Activated CD4-positive, alpha-beta memory T cell treated with anti-CD3 and anti-CD28 coated beads, Interleukin-2, amount 10 ng/mL, durations not matched to agents 7 days and 5 days (primary cell): ENCODE results near the gene OR5B12. TPM values are rescaled to one million over a fixed set of nuclear protein-coding genes. Genes with fewer than 3 reads are reported as not detected.

Experiments used
- CTCF ChIA-PET: fragments of 350-600 bp; sonication (Branson Sonifier 250); formaldehyde crosslinking; loops from one replicate; lab custom pipeline; 2021; ENCODE audit warnings: antibody characterized with exemption, inconsistent platforms; lab: Charles Lee
- POLR2A ChIA-PET: fragments of 350-600 bp; sonication (Branson Sonifier 250); formaldehyde crosslinking; loops from one replicate; lab custom pipeline; 2021; ENCODE audit warnings: antibody characterized with exemption; lab: Charles Lee
- DNase-seq: peaks from one replicate; pipeline ENCODE4 v3.0.0-alpha.2; 2020
- H3K27ac Mint-ChIP-seq: one replicate; pipeline ENCODE4 v1.8.0; 2021; ENCODE audit warnings: mild to moderate bottlenecking, mixed read lengths
- H3K27me3 Mint-ChIP-seq: one replicate; pipeline ENCODE4 v1.8.0; 2021; ENCODE audit warnings: mixed read lengths
- H3K36me3 Mint-ChIP-seq: one replicate; pipeline ENCODE4 v1.8.0; 2021; ENCODE audit warnings: low read depth, mixed read lengths
- H3K4me1 Mint-ChIP-seq: one replicate; pipeline ENCODE4 v1.8.0; 2021; ENCODE audit warnings: mixed read lengths
- H3K4me3 Mint-ChIP-seq: one replicate; pipeline ENCODE4 v1.8.0; 2021; ENCODE audit warnings: mild to moderate bottlenecking, mixed read lengths
- H3K9me3 Mint-ChIP-seq: one replicate; pipeline ENCODE4 v1.8.0; 2021; ENCODE audit warnings: mixed read lengths
- total RNA-seq, 2 experiments: library from RNA; stranded (reverse); gene quantifications; one replicate each; pipeline ENCODE4 v1.2.3, GENCODE V29; 2021

OR5B12 gene
- total RNA-seq, result not detected

DNA sequence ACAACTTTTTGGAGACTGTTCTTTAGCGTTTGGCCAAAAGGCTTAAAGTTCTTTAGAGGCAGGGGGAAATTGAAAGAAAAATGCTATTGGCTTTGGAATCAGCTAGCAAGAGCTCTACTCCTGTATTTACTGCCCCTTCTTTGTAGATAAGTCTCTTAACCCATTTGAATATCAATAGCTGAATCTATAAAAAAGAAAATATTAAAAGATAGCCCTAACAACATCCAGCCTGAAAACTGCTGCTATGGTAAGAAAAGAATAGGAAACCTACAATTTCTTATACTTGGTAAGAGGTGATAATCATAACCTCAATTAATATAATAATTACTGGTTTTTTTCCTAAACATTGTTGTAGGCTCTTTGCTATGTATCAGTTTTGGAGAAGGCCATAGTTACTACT, at the start of gene OR5B12:
OR5B12 (minus strand) TSS at position 101 of the 400 bp plus-strand sequence. CDS start 2,085 bp downstream, outside the sequence.
- H3K4me3 Mint-ChIP-seq, result no peak within 1 kb of the TSS
- H3K27ac Mint-ChIP-seq, result no peak within 1 kb of the TSS
- CTCF ChIA-PET, result no interaction called here
- H3K9me3 Mint-ChIP-seq, result no peaks in the 10 kb centered on the region
- H3K27me3 Mint-ChIP-seq, result no peaks in the 10 kb centered on the region
- H3K4me1 Mint-ChIP-seq, result no peaks in the 10 kb centered on the region
- no peaks in the 10 kb centered on the region for H3K36me3 Mint-ChIP-seq
- DNase-seq, result no peak
- POLR2A ChIA-PET, result no interaction called here

DNA sequence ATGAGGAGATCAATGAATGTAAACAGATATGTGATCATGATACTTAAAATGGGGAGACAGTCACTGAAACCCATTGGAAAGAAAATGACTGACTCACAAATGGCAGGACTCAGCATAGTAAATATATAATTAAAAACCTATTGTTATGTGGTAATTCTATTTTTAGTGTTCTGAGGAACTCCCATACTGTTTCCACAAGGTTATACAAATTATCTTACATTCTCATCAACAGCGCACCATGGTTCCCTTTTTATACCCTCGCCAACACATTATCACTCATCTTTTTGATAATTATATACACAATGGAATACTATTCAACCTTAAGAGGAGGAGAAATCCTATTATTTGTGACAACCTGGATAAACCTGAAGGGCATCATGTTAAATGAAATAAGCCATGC, 48.8 kb upstream of the OR5B12 start:
- Mint-ChIP-seq H3K36me3 (peaks cover 3% of the 10 kb centered on the region), H3K9me3 (no peaks in the 10 kb centered on the region), H3K4me3 (no peak overlapping the region), H3K27ac (no peak overlapping the region), H3K27me3 (no peaks in the 10 kb centered on the region), H3K4me1 (no peaks in the 10 kb centered on the region)
- DNase-seq, result no peak
- CTCF ChIA-PET, result no interaction called here
- POLR2A ChIA-PET, result no interaction called here

DNA sequence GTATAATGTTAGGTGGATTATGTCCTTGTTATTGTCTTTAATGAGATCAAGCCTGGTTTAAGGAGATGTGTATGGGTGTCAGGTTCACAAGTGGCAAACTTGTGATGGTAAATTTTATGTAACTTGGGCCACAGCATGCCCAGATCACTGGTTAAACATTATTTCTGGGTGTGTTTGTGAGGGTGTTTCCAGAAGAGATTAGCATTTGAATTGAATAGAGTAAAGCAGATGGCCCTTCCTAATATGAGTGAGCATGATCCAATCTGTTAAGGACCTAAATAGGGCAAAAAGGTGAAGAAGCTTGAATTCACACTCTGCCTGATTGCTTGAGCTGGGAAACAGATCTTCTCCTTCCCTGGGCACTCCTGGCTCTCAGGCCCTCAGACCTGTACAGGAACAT, 45.1 kb upstream of the OR5B12 start:
- H3K27me3 Mint-ChIP-seq, result peaks cover 3% of the 10 kb centered on the region
- CTCF ChIA-PET, result no interaction called here
- H3K27ac Mint-ChIP-seq, result no peak overlapping the region
- H3K4me1 Mint-ChIP-seq, result no peaks in the 10 kb centered on the region
- no peaks in the 10 kb centered on the region for H3K9me3 Mint-ChIP-seq
- POLR2A ChIA-PET, result no interaction called here
- DNase-seq, result no peak
- H3K4me3 Mint-ChIP-seq, result no peak overlapping the region
- H3K36me3 Mint-ChIP-seq, result no peaks in the 10 kb centered on the region

DNA sequence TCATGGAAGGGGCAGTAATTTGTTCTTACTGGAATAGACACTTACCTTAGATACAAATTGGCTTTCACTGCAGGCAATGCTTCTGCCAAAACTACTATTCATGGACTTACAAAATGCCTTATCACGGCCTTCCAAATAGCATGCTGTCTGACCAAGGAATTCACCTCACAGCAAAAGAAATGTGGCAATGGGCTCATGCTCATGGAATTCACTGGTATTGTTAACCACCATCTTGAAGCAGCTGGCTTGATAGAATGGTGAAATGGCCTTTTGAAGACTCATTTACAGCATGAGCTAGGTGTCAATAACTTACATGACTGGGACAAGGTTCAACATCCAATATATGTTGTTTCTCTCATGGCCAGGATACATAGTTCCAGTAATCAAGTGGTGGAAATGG, 43.9 kb upstream of the OR5B12 start:
- Mint-ChIP-seq H3K36me3 (no peaks in the 10 kb centered on the region), H3K4me1 (no peaks in the 10 kb centered on the region), H3K4me3 (no peak overlapping the region), H3K9me3 (no peaks in the 10 kb centered on the region), H3K27ac (no peak overlapping the region), H3K27me3 (peaks cover 3% of the 10 kb centered on the region)
- no peak for DNase-seq
- CTCF ChIA-PET, result no interaction called here
- POLR2A ChIA-PET, result no interaction called here

DNA sequence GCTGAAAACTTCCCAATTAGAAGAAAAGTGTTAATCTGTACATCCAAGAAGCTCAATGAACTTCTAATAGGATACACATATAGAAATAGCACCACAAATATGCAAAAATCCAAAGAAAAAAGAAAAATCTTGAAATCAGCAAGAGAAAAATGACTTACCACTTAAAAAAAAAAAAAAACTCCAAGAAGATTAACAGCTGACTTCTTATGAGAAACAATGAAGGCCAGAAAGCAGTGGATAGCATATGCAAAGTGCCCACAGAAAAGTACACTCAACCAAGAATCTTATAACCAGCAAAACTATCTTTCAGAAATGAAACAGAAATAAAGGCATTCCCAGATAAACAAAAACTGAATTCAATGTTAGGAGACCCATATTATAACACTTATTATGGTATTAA, 29.9 kb upstream of the OR5B12 start:
- peaks cover 22% of the 10 kb centered on the region for H3K9me3 Mint-ChIP-seq
- CTCF ChIA-PET, result interaction anchor here (0.6 kb wide), 1 partner anchor 1197 kb away, joined by 3 read pairs; the partner anchor contains the start of gene PATL1
- peaks cover 6% of the 10 kb centered on the region for H3K27me3 Mint-ChIP-seq
- POLR2A ChIA-PET, result no interaction called here
- no peak for DNase-seq
- H3K4me3 Mint-ChIP-seq, result no peak overlapping the region
- no peaks in the 10 kb centered on the region for H3K4me1 Mint-ChIP-seq
- no peaks in the 10 kb centered on the region for H3K36me3 Mint-ChIP-seq
- no peak overlapping the region for H3K27ac Mint-ChIP-seq

DNA sequence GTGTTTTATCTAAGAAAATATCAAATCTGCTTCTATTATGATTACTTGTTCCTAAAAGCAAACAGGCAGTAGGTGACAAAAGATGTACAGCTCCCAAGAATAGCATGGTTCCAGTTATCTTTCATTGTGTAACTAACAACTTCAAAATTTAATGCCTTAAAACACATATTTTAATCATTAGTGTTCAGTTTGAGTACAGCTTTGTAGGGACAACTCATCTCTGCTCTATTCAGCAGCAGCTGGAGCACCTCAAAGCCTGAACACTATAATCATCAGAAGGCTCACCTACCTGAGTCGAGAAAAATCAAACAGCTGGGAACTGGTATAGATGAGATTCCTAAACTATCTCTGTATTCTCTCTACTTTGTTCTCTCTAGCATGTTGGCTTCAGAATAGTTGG, 24.3 kb upstream of the OR5B12 start:
- ChIA-PET POLR2A (no interaction called here), CTCF (no interaction called here)
- DNase-seq, result no peak
- Mint-ChIP-seq H3K27ac (no peak overlapping the region), H3K4me3 (no peak overlapping the region), H3K27me3 (no peaks in the 10 kb centered on the region), H3K36me3 (no peaks in the 10 kb centered on the region), H3K9me3 (peaks cover 5% of the 10 kb centered on the region), H3K4me1 (no peaks in the 10 kb centered on the region)

DNA sequence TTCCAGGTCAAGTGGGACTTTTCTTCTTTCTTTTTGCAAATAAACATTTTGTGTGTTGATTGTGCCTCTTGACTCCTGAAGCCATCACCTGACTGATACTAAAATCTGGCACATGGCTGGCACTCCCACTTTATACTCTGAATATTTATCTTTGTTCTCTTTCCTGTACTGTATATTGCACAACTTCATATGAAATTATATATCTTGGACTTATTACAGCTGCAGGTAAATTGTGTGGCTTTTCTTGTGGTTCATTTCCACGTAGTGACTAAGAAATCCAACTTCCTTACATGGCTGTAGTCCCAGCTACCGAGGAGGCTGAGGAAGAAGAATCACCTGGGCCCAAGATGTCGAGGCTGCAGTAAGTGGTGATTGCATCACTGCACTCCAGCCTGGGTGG, 23.7 kb upstream of the OR5B12 start:
- H3K9me3 Mint-ChIP-seq, result peaks cover 5% of the 10 kb centered on the region
- no peak overlapping the region for H3K4me3 Mint-ChIP-seq
- no peaks in the 10 kb centered on the region for H3K36me3 Mint-ChIP-seq
- CTCF ChIA-PET, result no interaction called here
- H3K4me1 Mint-ChIP-seq, result no peaks in the 10 kb centered on the region
- no peaks in the 10 kb centered on the region for H3K27me3 Mint-ChIP-seq
- DNase-seq, result no peak
- POLR2A ChIA-PET, result no interaction called here
- no peak overlapping the region for H3K27ac Mint-ChIP-seq

DNA sequence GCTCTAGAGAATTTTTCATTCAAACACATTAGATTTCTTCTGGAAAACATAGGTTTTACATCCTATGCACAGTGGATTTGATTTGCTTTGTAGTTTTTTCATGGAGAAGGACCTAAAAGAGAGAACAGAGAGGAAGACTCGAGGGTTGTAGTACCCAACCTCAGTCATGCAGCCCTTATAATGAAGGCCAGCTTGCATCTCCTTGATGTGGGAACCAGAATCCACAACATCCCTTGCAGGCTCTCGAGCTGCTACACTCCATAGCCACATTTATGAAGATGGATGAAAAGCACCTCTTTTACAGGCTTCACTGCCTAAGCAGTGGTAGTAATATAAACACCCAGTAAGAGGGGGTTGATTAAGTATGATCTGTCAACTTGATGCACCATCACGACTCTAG, 9.5 kb upstream of the OR5B12 start:
- no peaks in the 10 kb centered on the region for H3K36me3 Mint-ChIP-seq
- no peaks in the 10 kb centered on the region for H3K9me3 Mint-ChIP-seq
- H3K4me3 Mint-ChIP-seq, result no peak overlapping the region
- no peak overlapping the region for H3K27ac Mint-ChIP-seq
- CTCF ChIA-PET, result no interaction called here
- POLR2A ChIA-PET, result no interaction called here
- H3K27me3 Mint-ChIP-seq, result no peaks in the 10 kb centered on the region
- no peaks in the 10 kb centered on the region for H3K4me1 Mint-ChIP-seq
- no peak for DNase-seq

DNA sequence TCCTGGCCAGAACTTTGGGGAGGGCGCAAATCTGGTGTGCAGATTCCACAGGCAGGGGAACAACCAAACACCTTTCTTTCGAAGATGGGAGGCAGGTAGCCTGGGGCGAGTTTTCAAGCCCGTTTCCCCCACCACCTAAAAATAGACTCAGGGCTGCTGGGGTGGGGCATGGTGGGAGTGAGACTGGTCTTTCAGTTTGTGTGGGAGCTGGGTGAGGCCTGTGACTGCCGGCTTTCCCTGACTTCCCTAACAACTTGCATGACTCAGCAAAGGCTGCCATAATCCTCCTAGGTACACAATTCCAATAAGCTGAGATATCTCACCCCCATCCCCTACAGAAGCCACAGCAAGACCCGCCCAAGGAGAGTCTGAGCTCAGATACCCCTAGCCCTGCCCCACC, 4.3 kb upstream of the OR5B12 start:
- ChIA-PET CTCF (no interaction called here), POLR2A (no interaction called here)
- H3K27ac Mint-ChIP-seq, result no peak overlapping the region
- no peaks in the 10 kb centered on the region for H3K9me3 Mint-ChIP-seq
- H3K27me3 Mint-ChIP-seq, result no peaks in the 10 kb centered on the region
- H3K4me3 Mint-ChIP-seq, result no peak overlapping the region
- no peaks in the 10 kb centered on the region for H3K4me1 Mint-ChIP-seq
- no peaks in the 10 kb centered on the region for H3K36me3 Mint-ChIP-seq
- no peak for DNase-seq

DNA sequence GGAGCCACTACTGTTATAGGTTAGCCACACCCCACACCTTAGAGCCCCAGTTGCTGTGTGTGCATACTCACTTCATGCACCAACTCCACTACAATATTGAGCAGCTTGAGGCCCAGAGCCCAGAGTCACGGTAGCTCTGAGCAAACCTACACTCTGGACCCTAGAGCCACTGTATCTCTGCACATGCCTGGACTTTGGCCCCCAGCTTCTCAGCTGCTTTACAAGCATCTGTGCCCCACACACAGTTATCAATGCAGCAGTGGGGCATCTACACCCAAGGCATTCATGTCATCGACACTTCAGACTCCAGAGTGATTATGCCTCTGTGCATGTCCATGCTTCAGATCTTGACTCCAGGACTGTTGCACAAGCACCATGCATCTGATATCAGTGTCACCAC, 2.3 kb upstream of the OR5B12 start:
- DNase-seq, result no peak
- Mint-ChIP-seq H3K9me3 (no peaks in the 10 kb centered on the region), H3K27me3 (no peaks in the 10 kb centered on the region), H3K4me3 (no peak overlapping the region), H3K36me3 (no peaks in the 10 kb centered on the region), H3K4me1 (no peaks in the 10 kb centered on the region), H3K27ac (no peak overlapping the region)
- ChIA-PET POLR2A (no interaction called here), CTCF (no interaction called here)

DNA sequence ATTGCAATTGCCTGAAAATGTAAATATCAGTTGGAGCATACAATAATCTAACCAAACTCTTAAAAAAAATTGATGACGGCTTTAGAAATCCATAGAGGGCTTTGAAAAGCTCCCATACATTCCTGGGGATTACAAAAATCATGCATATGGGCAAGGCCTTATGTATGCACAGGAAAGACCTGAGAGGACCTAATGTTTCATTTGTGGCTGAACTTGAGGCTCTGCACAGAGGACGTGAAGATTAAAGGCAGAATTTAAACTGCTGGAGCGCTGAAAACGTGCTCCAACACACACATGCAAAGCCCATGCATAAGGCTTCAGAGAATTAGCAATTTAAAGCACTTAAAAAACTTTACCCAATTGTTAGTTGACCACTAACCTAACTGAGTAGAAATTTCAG, 3.5 kb downstream of the OR5B12 start:
- no peaks in the 10 kb centered on the region for H3K4me1 Mint-ChIP-seq
- DNase-seq, result no peak
- POLR2A ChIA-PET, result no interaction called here
- CTCF ChIA-PET, result no interaction called here
- no peak overlapping the region for H3K27ac Mint-ChIP-seq
- H3K9me3 Mint-ChIP-seq, result no peaks in the 10 kb centered on the region
- no peaks in the 10 kb centered on the region for H3K36me3 Mint-ChIP-seq
- H3K27me3 Mint-ChIP-seq, result no peaks in the 10 kb centered on the region
- no peak overlapping the region for H3K4me3 Mint-ChIP-seq

DNA sequence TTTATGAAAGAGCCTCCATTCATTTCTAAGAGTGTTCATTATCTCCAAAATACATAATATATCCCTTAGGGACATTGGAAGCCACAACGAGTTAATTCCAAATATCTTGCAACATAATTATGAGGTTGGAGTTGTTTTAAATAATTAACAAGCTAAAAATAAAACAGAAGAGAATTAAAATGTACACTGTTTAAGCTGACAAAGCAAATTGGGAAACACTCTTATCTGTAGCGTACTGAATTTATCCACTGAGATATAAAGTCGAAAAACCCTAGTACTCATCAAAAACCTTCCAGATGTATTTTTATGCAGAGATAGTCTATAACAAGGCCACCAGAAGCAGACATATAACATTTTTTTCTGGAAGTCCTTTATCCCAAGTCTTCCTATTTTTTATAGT, 7.8 kb downstream of the OR5B12 start:
- CTCF ChIA-PET, result no interaction called here
- no peak overlapping the region for H3K27ac Mint-ChIP-seq

DNA sequence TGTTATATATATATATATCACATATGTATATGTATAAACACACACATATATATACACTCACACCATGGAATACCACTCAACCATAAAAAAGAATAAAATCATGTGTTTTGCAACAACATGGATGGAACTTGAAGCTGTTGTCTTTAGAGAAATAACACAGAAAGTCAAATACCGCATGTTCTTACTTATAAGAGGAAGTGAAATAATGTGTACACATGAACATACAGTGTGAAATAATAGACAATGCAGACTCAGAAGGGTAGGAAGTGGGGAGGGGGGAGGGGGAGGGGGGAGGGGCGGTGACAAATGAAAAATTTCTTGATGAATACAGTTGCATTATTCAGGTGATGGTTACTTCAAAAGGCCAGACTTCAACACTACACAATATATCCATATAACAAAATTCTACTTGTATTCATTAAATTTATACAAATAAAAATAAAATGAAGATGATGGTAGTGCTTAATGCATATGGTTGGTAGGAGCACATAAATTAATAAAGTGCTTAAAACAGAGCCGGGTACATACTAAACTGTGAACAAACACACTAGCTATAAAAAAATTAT, 8.3 kb downstream of the OR5B12 start:
- POLR2A ChIA-PET, result no interaction called here
- no peaks in the 10 kb centered on the region for H3K9me3 Mint-ChIP-seq

More for the DNA sequence above, 7.8 kb downstream of the OR5B12 start:
- POLR2A ChIA-PET, result no interaction called here
- H3K36me3 Mint-ChIP-seq, result no peaks in the 10 kb centered on the region
- DNase-seq, result no peak
- H3K27me3 Mint-ChIP-seq, result peaks cover under 1% of the 10 kb centered on the region
- H3K9me3 Mint-ChIP-seq, result no peaks in the 10 kb centered on the region
- no peak overlapping the region for H3K4me3 Mint-ChIP-seq
- H3K4me1 Mint-ChIP-seq, result no peaks in the 10 kb centered on the region

DNA sequence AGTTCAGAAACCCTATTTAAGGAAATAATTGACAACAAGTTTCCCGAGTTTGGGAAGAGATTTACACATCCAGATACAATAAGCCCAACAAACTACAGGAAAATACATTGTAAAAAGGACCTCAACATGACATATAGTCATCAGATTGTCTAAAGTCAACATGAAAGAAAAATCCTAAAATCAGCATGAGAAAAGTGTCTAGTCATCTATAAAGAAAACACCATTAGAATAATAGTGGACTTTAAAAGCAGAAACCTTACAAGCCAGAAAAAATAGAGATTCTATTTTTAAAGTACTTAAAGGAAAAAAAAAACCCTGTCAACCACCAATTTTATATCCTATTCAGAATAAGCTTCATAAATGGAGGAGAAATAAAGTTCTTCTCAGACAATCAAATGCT, 12.8 kb downstream of the OR5B12 start:
- POLR2A ChIA-PET, result no interaction called here

More for the DNA sequence above, 8.3 kb downstream of the OR5B12 start:
- H3K4me3 Mint-ChIP-seq, result no peak overlapping the region
- no peaks in the 10 kb centered on the region for H3K36me3 Mint-ChIP-seq
- no peaks in the 10 kb centered on the region for H3K4me1 Mint-ChIP-seq
- peaks cover 2% of the 10 kb centered on the region for H3K27me3 Mint-ChIP-seq
- CTCF ChIA-PET, result no interaction called here
- DNase-seq, result no peak
- H3K27ac Mint-ChIP-seq, result no peak overlapping the region

More for the DNA sequence above, 12.8 kb downstream of the OR5B12 start:
- no peaks in the 10 kb centered on the region for H3K36me3 Mint-ChIP-seq
- H3K27me3 Mint-ChIP-seq, result peaks cover 2% of the 10 kb centered on the region
- H3K4me1 Mint-ChIP-seq, result no peaks in the 10 kb centered on the region
- no peak for DNase-seq
- no peak overlapping the region for H3K4me3 Mint-ChIP-seq
- H3K9me3 Mint-ChIP-seq, result no peaks in the 10 kb centered on the region
- no peak overlapping the region for H3K27ac Mint-ChIP-seq
- CTCF ChIA-PET, result no interaction called here
